Daoy (cell line): ENCODE measurements around the gene PRDM16. TPM values are rescaled to one million over a fixed set of nuclear protein-coding genes. Genes with fewer than 3 reads are reported as not detected.
A peak's percentile ranks its signal among the peaks of the same experiment; 100 is the strongest.
"Not testable (repeated sequence)": the region's sequence is repeated elsewhere in the genome, so short reads cannot be mapped to it uniquely, and the experiment has no call there.

Experiments
- DNase-seq: peaks from one replicate; pipeline ENCODE4 v3.0.0-alpha.2; 2015; ENCODE audit warnings: low read depth
- total RNA-seq: library from RNA; depleted of rRNA; stranded (reverse); fragments of >200 nt; shearing (Covaris generic); gene quantifications from 2 replicates; pipeline ENCODE4 v1.2.3, GENCODE V29; 2014

The PRDM16 gene
- total RNA-seq, 1 experiment from 2014 or later, result 0.91 TPM

DNA sequence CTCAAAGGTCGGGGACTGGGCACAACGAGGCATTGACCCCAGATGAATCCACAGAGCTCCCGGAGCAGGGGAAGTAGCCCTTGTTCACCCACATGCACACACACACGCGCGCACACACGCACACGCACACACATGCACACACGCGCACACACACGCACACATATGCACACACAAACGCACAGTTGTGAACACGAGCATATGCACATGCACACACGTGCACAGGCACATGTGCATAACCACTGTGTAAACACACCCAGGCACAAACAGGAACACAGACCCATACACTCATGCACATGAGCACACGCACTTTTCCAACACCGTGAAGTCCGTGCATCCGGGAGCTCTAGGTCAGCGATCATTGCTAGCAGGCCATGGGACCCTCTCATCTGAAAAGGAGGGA lies 208.6 kb downstream of the PRDM16 start:
- DNase-seq, result no peak

DNA sequence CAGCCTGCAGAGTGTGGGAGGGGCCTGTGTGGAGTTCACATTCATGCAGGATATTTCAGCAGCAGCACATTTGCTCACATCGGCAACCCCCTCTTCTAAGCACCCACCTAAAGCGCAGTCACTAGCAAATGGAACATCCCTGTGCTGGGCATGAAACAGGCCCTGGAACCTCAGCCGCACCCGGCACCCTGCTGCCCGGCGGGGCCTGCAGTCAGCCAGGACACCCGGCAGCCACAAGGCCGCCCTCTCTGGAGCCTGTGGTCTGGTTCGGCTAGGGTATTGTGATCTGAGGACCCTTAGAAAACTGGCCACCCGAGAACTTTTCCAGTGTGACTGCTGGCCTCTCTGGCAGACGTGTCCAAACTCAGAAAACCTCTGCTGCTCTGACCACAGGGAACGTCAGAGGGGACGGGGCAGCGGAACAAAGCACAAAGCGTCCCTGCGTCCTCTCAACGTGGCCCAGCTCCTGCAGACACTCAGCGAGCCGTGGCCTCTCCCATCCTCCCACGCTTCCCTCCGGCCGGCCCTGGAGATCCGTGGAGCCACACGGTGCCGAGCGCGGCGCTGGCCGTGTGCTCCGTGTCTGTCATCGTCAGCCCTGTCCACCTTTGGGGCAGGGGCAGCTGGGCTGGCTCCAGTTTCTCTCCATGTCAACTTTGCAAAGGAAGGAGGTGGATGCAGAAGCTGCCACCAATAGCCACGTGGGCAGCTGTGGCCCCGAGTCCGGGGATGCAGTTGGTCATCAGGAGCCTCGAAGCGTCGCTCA lies 209.6 kb downstream of the PRDM16 start:
- DNase-seq, result no peak

DNA sequence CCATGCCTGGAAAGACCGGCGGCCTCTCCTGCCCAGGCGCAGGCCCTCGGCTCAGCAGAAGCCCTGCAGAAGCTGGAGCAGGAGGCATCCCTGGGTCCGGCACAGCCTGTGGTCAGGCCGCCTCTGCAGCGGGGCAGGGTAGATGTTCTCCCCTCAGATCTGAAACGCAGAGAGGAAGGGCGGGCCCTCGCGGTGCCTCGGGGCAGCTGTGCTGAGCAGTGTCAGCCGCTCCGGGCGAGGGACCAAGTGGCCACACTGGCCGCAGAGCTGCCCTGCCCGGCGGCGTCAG lies 210.1 kb downstream of the PRDM16 start:
- DNase-seq, result no peak

DNA sequence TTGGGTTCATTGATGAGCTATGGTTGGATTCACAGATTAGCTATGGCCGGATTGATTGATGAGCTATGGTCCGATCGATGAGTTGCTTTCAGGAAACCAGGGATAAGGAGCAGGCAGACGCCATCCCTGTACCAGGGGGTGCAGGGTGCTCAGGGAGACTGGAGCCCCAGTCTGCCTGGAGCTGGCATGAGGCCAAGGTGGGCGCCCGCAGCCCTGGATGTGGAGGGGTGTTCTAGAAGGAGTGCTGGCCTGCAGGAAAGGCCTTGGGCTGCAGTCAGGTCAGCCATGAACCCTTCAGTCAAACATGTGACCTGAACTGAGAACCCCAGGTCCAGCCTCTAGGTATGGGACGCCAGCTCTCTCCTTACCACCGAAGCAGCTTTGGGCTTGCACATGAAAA lies 212.7 kb downstream of the PRDM16 start:
- no peak for DNase-seq

DNA sequence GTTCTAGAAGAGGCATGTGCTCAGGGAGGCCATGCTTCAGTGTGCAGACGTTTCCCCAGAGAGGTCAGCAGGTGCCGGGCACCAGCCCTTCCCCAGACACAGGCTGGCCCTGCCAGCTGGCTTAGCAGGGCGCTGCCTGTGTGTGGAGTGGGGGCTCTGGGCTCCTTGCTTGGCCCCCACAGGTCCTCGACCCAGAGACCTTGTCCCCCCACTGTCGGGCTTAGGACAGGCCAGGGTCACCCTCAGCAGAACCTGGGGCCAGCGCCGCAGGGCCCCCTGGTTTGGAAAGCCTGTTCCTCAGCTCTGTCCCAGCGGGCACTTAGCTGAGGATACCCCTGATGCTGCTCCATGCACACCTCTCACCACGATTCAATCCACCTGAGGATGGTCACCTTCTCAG lies 213.2 kb downstream of the PRDM16 start:
- no peak for DNase-seq

DNA sequence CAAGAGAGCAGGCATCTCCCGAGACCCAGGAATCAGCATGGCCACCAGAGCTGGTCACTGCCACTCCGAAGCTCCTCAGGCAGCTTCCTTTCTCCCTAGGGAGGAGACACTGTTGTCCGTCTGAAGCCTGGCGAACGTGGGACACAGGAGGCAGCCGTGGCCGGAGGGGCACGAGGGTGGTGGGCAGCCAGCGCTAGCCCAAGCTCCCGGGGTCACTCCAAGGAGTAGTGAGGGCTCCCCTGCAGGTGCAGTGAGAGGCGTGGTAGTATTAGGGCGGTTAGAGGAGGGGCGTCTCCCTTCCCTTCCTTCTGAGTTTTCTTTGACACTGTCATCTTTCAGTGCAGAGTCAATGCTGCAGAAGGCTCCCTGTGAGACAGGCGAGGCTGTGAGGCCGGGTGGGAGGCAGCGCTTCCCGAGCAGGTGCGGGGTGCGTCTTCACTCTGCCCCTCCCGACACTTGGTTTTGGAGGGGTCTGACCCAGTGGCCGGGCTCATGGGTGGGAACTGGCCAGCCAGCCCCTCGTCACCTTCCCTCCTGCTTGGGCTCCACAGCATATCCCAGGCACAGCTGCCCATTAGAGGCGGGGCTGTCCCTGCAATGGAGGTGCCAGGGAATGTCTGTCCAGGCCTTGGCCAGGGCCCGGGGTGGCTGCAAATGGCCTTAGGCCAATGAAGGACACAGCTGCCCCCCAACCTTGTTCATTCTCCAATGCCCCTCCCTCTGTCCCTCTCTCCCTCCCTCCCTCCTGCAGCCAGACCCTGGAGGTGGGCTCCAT lies 213.8 kb downstream of the PRDM16 start:
- DNase-seq, result no peak

DNA sequence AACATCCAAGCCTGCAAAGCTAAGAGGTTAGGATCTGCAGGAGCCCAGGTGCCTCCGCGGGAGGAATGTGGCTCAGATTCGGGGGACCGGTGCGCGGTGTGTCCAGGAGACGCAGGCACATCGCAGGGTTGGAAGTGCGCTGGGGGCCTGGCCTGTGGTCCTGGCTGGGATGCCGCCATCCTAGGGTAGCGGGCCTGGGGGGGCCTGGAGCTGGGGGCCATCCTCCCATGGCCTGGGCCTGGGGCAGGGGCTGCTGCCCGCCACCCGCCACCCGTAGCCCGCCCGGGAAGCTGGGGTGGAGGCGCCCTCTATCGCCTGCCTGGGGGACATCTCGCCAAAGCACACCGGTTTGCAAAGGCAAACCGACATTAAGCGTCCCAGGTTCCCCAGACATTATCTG lies 214.8 kb downstream of the PRDM16 start:
- DNase-seq, result peak; percentile 51

DNA sequence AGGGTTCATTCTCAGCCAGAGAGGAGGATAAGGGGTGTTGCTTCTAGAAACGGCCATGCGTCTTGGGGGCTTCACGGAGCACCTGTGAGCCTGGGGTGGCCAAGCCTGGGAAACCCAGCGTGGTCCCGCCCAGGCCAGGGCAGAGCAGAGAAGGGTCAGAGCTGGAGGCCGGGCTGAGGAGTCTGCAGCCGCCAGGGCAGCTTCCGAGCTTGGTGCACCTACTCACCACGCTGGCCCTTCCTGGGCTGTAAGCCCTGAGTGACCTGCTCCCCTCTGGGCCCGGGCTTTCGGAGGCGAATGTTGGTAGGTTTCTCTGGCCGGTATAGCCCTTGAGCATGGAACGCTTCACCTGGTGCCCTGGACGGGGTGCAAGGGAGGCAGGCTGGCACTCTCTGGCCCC lies 215.7 kb downstream of the PRDM16 start:
- no peak for DNase-seq

DNA sequence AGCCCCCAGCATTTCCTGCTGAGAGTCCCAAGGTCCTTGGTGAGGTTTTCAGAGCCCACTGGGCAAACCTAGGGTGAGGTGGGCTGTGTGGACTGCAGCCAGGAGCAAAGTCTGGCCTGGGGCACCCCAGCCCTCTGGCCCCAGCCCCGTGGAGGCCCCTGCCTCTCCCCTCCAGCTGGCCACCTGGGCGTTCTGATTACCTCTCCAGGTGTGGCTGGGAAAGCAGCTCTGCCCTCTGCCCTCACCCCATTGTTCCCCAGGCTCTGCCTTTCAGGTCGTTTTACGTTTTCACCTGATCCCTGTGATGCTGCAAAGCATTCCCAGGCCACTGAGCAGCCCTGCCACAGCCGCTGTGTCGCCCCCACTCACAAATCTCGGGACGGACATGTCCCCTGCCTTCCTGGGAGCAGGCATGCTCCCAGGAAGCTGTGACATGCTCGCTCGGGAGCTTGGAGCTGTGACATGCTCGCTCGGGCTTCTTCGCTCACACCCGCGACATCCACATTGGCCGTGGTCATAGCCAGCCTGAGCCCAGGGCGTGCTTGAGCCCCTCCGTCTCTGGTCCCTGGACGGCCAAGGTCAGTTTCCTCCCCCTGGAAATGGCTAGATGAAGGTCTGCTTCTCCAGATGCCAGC lies 216.2 kb downstream of the PRDM16 start:
- no peak for DNase-seq

DNA sequence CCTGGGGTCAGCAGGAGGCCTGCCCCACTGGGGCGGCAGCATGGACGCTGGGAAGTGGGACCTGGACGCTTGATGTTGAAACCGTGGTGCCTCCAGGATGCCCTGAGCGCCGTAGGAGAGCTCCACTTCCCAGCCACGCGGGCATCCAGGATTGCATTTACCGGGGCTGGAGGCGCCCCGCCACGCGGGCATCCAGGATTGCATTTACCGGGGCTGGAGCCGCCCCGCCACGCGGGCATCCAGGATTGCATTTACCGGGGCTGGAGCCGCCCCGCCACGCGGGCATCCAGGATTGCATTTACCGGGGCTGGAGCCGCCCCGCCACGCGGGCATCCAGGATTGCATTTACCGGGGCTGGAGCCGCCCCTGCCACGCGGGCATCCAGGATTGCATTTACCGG lies 218.1 kb downstream of the PRDM16 start:
- not testable (repeated sequence) for DNase-seq

DNA sequence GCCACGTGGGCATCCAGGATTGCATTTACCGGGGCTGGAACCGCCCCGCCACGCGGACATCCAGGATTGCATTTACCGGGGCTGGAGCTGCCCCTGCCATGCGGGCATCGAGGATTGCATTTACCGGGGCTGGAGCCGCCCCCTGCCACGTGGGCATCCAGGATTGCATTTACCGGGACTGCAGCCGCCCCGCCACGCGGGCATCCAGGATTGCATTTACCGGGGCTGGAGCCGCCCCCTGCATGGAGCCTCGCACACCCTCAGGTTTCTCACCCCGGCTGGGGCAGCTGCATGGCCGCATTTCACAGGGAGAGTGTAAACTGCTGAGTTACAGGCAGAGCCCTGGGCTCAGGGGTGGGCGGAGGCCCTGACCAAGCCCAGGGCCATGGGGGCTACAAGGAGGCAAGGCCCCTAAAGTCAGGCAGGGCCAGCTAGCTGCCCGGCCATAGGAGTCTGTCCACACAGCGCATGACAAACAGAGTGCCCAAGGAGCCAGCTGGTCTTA lies 218.7 kb downstream of the PRDM16 start:
- DNase-seq, result no peak

DNA sequence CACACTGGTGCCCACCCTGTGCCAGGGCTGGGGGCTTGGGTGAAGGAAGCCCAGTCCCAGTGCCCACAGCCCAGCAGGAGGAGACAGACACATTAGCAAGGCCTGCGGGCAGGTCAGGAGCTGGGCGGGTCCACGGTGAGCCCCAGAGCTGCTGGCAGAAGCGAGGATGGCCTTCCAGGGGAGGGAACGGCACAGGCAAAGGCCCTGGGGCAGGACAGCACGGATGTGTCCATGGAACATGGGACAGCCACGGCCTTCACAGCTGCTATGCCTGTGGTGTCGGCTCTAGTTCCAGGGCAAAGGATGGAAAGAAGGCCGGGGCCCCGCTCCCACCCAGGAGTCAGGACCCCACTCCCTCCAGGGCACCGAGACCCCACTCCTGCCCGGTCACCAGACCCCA lies 220.5 kb downstream of the PRDM16 start:
- DNase-seq, result no peak

DNA sequence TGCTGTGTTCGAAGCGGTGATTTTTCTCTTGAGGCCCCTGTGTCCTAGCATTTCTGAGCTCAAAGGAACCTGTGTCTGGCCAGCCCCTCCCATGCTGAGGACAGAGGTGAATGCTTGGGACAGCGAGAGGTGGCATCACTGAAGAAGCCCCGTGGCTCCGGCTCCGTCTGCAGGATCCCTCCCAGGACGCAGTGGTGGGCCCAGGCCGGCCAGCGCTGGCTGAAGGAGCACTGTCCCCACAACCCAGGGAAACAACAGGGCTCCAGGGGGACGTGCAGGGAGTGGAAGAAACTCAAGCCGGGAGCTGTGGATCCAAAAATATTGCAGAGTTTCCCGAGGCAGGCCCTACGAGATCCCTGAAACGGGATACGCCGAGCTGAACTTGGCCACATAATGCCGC lies 221.4 kb downstream of the PRDM16 start:
- no peak for DNase-seq

DNA sequence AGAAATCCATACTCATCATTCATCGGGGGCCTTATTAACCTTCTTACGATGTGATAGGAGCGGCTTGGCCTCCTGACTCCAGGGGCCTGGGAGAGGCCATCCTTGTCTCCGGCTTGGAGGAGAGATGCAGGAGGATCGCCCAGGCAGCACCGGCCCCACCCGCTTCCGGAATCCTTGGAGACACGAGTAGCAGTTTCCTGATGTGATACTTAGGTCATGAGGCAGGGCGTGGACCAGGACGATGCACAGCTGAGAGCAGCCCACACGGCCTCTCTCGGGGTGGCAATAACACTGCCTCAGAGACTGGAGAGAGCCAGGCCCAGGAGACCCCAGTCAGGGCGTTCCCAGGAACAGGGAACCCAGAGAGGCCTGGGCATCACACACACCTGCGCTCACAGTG lies 221.9 kb downstream of the PRDM16 start:
- no peak for DNase-seq

DNA sequence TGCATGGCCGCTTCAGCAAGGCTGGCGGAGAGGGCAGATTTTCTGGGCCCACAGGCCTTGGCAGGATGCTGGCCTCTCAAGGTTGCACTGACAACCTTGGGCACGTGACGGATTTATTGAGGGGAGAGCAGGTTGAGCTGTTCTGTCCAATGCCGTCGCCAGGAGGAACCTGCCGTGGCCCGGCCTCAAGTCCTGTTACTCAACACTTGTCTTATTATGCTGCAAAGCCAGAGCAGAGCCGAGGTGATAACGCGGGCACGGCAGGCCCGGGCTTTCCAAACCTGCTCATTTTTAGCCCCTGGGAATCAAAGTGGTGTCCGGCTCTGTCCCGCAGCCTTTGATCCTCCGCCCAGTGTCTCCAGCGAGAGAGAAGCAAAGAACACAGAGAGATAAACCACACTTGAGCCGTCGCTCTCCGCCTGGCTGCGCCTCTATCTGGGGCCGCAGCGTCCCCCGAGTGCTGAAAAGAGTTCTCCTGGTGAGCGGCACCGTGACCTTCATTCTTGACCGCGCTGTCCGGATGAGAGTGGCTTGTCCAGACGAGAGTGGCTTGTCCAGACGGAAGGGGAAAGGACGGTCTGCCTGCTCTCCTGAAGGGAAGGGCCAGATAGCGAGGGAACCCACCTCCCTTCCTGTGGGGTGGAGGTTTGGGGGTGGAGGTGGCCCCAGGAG lies 223.2 kb downstream of the PRDM16 start:
- DNase-seq, result no peak

DNA sequence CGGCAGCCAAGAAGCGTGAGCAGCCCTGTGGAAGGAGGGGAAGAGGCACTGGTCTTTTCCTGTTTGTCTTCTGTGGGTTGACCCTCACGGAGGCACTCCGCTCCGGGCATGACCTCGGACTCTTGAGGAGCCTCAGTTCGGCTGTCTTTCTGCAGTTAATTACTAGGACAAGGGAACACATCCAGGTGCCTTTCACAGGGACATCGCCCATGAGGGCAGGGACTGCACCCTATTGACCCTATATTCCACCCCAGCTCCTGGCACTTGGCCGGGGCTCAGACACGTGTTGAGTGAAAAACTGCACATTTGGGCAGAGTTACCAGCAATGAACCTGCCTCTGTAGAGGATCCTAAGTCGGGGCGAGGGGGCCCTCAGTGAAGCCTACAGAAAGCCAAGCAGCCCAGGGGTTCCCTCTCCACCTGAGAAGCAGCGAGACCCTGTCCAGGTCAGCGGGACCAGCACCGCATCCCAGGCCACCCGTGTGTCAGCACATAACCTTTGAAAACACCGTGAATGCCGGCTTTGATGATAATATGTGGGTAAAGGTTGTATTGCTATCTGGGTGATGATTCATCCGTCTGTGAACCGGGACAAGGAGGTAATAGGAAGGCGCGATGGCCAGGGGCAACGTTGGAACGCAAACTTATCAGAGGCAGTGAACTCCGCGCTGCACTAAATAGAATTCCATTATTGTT lies 224.0 kb downstream of the PRDM16 start:
- peak; percentile 50 for DNase-seq

DNA sequence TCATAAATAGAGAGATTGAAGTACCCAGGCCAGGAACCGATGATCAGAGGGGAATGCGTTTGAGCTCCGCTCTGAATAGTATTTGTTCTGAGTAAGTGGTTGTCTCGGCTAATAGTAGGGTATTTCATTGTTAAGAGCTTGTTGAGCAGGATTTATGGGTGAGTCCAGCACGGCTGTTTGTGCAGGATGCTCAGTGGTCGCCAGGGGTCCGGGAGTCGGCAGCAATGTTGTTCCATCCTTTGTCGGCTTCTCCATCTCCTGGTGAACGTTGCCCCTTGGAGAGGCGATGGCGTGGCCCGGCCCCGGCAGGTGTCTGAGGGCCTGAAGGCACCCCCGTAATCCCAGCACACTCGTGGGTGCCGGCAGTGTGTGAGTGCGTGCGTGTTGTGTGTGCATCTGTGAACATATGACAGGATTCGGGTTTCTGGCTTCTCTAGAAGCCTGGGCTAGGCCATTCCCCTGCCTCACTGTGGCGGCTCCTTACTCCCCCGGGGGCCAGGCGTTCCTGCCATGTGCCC lies 224.6 kb downstream of the PRDM16 start:
- no peak for DNase-seq

DNA sequence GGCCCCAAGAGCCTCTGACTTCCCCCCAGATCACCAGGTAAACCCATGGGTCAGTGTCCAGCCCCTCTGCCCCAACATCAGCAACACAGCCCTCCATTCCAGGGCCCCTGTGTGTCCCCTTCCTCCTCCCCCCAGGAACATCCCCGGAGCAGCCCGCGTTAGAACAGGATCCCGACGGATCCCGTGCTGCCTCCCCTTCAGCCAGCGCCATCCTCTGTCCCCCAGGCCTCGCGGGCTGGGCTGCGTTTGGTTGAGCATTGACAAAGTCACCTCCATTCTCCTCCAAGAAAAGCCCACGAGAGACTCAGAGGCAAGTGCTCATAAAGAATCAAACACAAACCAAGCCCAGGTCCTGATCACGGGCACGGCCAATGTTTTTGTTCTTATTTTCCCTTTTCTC lies 225.4 kb downstream of the PRDM16 start:
- no peak for DNase-seq

DNA sequence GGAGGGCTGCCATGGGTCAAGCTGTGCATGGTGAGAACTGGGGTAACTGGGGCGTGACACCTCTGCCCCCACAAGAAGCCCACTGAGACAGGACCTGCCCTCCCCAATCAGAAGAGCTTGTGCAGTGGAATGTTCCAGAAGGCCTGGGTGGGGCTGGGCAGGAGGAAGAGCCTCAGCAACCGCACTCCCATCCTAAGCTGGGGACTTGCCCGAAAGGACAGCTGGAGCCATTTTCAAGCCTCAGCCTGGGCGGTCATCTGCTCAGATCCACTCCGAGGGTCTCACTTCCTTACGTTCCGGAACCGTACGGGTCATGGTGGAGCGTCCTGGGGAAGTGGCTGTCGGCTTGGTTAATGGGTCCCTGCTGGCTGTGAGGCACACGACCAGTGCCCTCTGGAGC lies 226.8 kb downstream of the PRDM16 start:
- DNase-seq, result no peak

DNA sequence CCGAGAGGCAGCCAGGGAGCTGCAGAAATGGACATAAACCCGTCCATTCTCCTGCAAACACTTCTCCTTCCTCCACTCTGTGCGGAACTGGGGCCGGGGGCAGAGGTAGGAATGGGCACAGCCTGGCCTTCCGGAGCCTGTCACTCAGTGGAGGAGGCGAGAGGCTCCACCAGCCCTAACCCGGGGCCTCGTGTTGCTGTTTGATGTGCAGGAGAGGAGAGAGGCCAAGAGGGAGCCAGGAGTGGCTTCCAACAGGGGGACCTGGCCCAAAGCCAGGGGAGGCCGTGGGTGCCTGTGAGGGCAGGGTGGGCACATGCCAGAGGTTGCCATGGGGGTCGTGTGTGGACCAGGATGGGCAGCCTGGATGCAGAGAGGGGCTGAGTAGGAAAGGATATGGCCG lies 227.3 kb downstream of the PRDM16 start:
- DNase-seq, result no peak

DNA sequence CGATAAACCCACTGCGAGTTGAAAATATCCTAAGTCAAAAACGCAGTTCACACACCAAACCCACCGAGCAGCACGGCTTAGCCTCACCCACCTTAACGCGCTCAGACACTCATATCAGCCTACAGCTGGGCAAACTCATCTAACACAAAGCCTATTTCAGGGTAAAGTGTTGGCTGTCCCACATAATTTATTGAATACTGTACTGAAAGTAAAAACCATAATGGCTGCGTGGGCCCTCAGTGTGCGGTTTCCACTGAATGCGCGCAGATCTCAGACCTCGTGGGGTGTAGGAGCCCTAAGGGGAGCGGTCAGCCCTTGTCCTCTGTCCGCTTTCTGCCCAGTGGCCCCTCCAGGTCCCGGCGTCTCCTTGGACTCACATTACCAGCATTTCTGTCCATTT lies 227.8 kb downstream of the PRDM16 start:
- DNase-seq, result no peak

DNA sequence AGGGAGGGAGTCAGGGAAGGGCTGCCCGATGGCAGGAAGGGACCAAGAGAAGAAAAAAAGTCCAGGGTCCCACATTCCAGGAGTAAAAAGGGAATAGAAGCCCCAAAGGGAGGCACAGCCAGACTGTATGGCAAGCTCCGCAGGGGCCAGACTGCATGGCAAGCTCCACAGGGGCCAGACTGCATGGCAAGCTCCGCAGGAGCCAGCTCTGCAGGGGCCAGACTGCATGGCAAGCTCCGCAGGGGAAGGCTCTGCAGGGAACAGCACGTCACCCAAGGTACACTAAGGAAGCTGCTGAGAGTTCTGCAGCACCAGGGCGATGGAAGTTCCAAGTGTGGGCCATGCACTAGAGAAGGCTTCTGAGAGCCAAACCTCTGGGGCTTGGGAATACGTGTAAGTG lies 228.8 kb downstream of the PRDM16 start:
- DNase-seq, result no peak
